Adipocyte (in vitro differentiated cells): Measurements from ENCODE around the gene MAP3K7CL.

Experiments used
- DNase-seq: peaks from one replicate; pipeline ENCODE4 v3.0.0-alpha.2; 2015; ENCODE audit warnings: low read depth
- H3K27me3 ChIP-seq: replicated peaks from 2 replicates; pipeline ENCODE4 v1.7.0; 2013; ENCODE audit warnings: mild to moderate bottlenecking, low read length, moderate library complexity; ENCODE audit not compliant: control insufficient read depth, insufficient read depth
- H3K36me3 ChIP-seq: 2 replicates; pipeline ENCODE4 v1.7.0; 2013; ENCODE audit warnings: low read length, mild to moderate bottlenecking, moderate library complexity; ENCODE audit not compliant: control insufficient read depth, insufficient read depth, severe bottlenecking
- H3K4me1 ChIP-seq: 2 replicates; pipeline ENCODE4 v1.7.0; 2013; ENCODE audit warnings: mild to moderate bottlenecking, low read length, moderate library complexity; ENCODE audit not compliant: control insufficient read depth, insufficient read depth
- H3K4me3 ChIP-seq: 2 replicates; pipeline ENCODE4 v1.7.0; 2013; ENCODE audit warnings: mild to moderate bottlenecking, low read length, moderate library complexity
- H3K9ac ChIP-seq: 2 replicates; pipeline ENCODE4 v1.7.0; 2013; ENCODE audit warnings: mild to moderate bottlenecking, low read length, moderate library complexity
- H3K9me3 ChIP-seq: 2 replicates; pipeline ENCODE4 v1.7.0; 2013; ENCODE audit warnings: mild to moderate bottlenecking, low read length, moderate library complexity; ENCODE audit not compliant: control insufficient read depth

MAP3K7CL gene

GRCh38 chr21:29185633-29186032 lies 55.2 kb downstream of the MAP3K7CL start:
- Histone ChIP-seq H3K9ac (peak overlapping the region; percentile 20), H3K27me3 (no peaks in the 10 kb centered on the region), H3K36me3 (no peaks in the 10 kb centered on the region), H3K9me3 (no peaks in the 10 kb centered on the region), H3K4me3 (peak overlapping the region; percentile 12), H3K4me1 (peaks cover 77% of the 10 kb centered on the region)
- no peak for DNase-seq

- H3K4me1 ChIP-seq, result peaks cover 82% of the 10 kb centered on the region
- H3K36me3 ChIP-seq, result no peaks in the 10 kb centered on the region
- H3K9me3 ChIP-seq, result no peaks in the 10 kb centered on the region
- no peaks in the 10 kb centered on the region for H3K27me3 ChIP-seq
- no peak overlapping the region for H3K4me3 ChIP-seq
- DNase-seq, result no peak
- no peak overlapping the region for H3K9ac ChIP-seq
Observed at GRCh38 chr21:29186246-29186645, 55.8 kb downstream of the MAP3K7CL start.

- Histone ChIP-seq H3K27me3 (no peaks in the 10 kb centered on the region), H3K9me3 (no peaks in the 10 kb centered on the region), H3K9ac (no peak overlapping the region), H3K36me3 (no peaks in the 10 kb centered on the region), H3K4me1 (peaks cover 78% of the 10 kb centered on the region), H3K4me3 (peak overlapping the region; percentile 24)
- DNase-seq, result peak; percentile 73
Observed at GRCh38 chr21:29187944-29188343, 57.5 kb downstream of the MAP3K7CL start.

DNA sequence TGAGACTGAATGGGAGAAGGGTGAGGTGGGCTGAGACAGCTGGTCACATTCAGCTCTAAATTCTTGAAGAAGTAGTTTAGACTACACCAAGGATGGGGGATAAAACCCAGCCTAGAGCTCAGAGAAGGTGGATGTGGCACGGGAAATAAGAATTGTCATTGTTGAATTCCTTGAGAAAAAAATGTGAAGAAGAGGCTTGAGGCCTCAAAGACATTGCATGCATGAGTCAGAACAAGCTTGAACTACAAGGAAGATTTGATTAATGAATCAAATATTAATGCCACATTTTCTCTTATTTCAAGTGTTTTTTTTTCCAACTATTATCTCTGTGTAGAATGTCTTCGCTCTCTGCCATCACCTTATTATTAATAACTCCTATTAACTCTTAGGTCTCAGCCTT lies 58.9 kb downstream of the MAP3K7CL start:
- H3K4me3 ChIP-seq, result no peak overlapping the region
- no peaks in the 10 kb centered on the region for H3K27me3 ChIP-seq
- H3K9ac ChIP-seq, result no peak overlapping the region
- no peaks in the 10 kb centered on the region for H3K9me3 ChIP-seq
- peaks cover 69% of the 10 kb centered on the region for H3K4me1 ChIP-seq
- H3K36me3 ChIP-seq, result no peaks in the 10 kb centered on the region
- DNase-seq, result no peak

- DNase-seq, result peak; percentile 81
- no peak overlapping the region for H3K9ac ChIP-seq
- peaks cover 67% of the 10 kb centered on the region for H3K4me1 ChIP-seq
- no peak overlapping the region for H3K4me3 ChIP-seq
- H3K36me3 ChIP-seq, result no peaks in the 10 kb centered on the region
- H3K9me3 ChIP-seq, result no peaks in the 10 kb centered on the region
- H3K27me3 ChIP-seq, result no peaks in the 10 kb centered on the region
Observed at GRCh38 chr21:29190923-29191331, 60.5 kb downstream of the MAP3K7CL start.

GRCh38 chr21:29193072-29193471 lies 62.6 kb downstream of the MAP3K7CL start:
- H3K4me3 ChIP-seq, result peak overlapping the region; percentile 60
- H3K27me3 ChIP-seq, result no peaks in the 10 kb centered on the region
- H3K9ac ChIP-seq, result peak overlapping the region; percentile 43
- H3K9me3 ChIP-seq, result no peaks in the 10 kb centered on the region
- no peaks in the 10 kb centered on the region for H3K36me3 ChIP-seq
- peaks cover 60% of the 10 kb centered on the region for H3K4me1 ChIP-seq
- DNase-seq, result peak; percentile 57

DNA sequence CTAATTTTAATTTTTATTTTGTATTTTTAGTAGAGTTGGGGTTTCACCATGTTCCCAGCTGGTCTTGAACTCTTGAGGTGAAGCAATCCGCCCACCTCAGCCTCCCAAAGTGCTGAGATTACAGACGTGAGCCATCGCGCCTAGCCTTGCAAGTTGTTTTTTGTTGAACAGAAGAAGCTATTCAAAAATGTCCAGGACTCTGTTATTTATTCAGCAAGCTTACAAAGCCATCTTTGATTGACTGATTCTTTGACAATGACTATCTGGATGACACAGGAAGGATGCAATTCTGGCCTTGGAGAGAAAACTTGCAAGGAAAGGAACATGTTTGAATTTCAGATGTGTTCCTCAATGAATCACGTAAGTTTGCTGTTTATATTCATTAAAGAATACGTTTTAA lies 63.5 kb downstream of the MAP3K7CL start:
- Histone ChIP-seq H3K27me3 (no peaks in the 10 kb centered on the region), H3K9ac (no peak overlapping the region), H3K9me3 (no peaks in the 10 kb centered on the region), H3K36me3 (no peaks in the 10 kb centered on the region), H3K4me1 (peaks cover 54% of the 10 kb centered on the region), H3K4me3 (no peak overlapping the region)
- no peak for DNase-seq

GRCh38 chr21:29194342-29194741 lies 63.9 kb downstream of the MAP3K7CL start:
- Histone ChIP-seq H3K4me3 (no peak overlapping the region), H3K9me3 (no peaks in the 10 kb centered on the region), H3K36me3 (no peaks in the 10 kb centered on the region), H3K9ac (no peak overlapping the region), H3K4me1 (peaks cover 50% of the 10 kb centered on the region), H3K27me3 (no peaks in the 10 kb centered on the region)
- DNase-seq, result no peak

- Histone ChIP-seq H3K27me3 (no peaks in the 10 kb centered on the region), H3K36me3 (no peaks in the 10 kb centered on the region), H3K4me1 (peaks cover 46% of the 10 kb centered on the region), H3K9me3 (no peaks in the 10 kb centered on the region), H3K9ac (no peak overlapping the region), H3K4me3 (no peak overlapping the region)
- DNase-seq, result no peak
Observed at GRCh38 chr21:29194847-29195246, 64.4 kb downstream of the MAP3K7CL start.

- Histone ChIP-seq H3K9me3 (peaks cover 6% of the 10 kb centered on the region), H3K4me1 (peaks cover 39% of the 10 kb centered on the region), H3K27me3 (no peaks in the 10 kb centered on the region), H3K4me3 (peak overlapping the region; percentile 69), H3K9ac (peak overlapping the region; percentile 53), H3K36me3 (no peaks in the 10 kb centered on the region)
- DNase-seq, result peak; percentile 86
Observed at GRCh38 chr21:29195981-29196669, 65.7 kb downstream of the MAP3K7CL start.

- H3K9ac ChIP-seq, result peak overlapping the region; percentile 53
- no peaks in the 10 kb centered on the region for H3K27me3 ChIP-seq
- no peak for DNase-seq
- no peaks in the 10 kb centered on the region for H3K36me3 ChIP-seq
- peak overlapping the region; percentile 69 for H3K4me3 ChIP-seq
- H3K4me1 ChIP-seq, result peaks cover 33% of the 10 kb centered on the region
- H3K9me3 ChIP-seq, result peaks cover 12% of the 10 kb centered on the region
Observed at GRCh38 chr21:29196670-29197191, 66.3 kb downstream of the MAP3K7CL start.

DNA sequence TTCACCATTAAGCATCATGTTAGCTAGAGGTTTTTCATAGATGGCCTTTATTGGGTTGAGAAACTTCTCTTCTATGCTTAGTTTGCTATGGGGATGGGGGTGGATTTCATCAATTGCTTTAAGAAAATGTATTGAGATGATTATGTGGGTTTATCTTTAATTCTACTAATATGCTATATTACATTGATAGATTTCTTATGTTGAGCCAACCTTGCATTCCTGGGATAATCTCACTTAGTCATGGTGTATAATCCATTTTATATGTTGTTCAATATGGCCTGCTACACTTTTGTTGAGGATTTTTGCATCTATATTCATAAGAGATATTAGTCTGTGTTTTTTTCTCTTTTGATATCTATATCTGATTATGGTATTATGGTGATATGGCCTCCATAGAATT lies 70.7 kb downstream of the MAP3K7CL start:
- Histone ChIP-seq H3K36me3 (no peaks in the 10 kb centered on the region), H3K9me3 (peaks cover 16% of the 10 kb centered on the region), H3K9ac (no peak overlapping the region), H3K4me3 (no peak overlapping the region), H3K4me1 (peaks cover 9% of the 10 kb centered on the region), H3K27me3 (no peaks in the 10 kb centered on the region)
- DNase-seq, result no peak
